Embryonic facial prominence (tissue), 1 donor: ENCODE results near the gene TEN1.

Experiments
- DNase-seq: peaks from one replicate; pipeline ENCODE4 v3.0.0-alpha.2; 2016; ENCODE audit errors: extremely low spot score

The TEN1 gene

DNA sequence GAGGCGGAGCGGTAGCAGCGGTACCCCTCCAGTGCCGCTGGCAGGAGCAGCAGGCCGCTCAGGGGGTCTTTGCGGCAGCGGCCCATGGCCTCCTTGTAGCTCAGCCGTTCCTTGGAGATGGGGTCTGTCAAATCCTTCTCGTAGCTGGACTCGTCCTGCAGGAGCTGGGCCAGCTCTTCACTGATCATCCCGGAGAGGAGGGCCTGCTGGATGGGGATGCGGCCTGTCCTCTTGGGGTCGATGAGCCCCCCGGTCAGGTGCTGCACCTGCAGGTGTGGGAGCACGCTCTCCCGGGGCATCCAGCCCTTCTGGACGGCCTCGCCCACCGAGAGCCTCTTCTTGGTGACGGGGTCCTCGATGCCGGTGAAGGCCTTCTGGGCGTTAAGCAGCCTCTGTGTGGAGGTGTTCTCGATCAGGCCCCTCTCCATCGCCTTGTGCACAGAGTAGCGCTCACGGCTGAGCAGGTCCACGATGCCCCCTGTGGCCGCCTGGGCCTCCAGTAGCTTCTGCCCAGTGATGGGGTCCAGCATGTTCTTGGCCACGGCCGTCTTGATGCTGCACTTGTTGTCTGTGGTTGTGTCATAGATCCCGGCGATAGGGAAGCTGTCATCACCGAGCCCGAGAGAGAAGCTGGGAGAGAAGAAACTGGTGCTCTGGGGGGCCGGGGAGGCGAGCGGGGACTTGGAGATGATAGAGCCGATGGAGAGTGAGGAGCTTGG, 28.2 kb downstream of the TEN1 start:
- DNase-seq: no peak

- no peak for DNase-seq
Observed at GRCh38 chr17:76007850-76008165, 28.8 kb downstream of the TEN1 start.

- DNase-seq: no peak
Observed at GRCh38 chr17:76008208-76008607, 29.2 kb downstream of the TEN1 start.

GRCh38 chr17:76008630-76009425, 29.8 kb downstream of the TEN1 start:
- DNase-seq: no peak

DNA sequence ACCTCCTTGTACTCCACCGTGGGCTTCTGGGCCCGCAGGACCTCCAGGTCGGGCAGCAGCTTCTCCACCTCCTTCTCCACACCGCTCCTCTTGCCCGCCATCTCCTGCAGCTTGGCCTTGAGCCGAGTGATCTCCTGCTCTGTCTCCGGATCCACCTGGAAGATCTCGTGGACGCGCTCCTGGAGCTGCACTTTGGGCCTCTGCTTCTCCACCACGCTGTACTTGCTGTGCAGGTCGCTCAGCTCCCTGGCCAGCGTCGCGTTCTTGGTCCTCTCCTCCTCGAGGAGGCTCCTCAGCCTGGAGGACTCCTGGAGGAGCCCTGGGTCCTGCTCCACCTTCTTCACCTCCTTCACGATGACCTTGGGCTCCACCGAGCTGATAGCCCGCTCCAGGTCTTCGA, 30.4 kb downstream of the TEN1 start:
- DNase-seq: no peak

DNA sequence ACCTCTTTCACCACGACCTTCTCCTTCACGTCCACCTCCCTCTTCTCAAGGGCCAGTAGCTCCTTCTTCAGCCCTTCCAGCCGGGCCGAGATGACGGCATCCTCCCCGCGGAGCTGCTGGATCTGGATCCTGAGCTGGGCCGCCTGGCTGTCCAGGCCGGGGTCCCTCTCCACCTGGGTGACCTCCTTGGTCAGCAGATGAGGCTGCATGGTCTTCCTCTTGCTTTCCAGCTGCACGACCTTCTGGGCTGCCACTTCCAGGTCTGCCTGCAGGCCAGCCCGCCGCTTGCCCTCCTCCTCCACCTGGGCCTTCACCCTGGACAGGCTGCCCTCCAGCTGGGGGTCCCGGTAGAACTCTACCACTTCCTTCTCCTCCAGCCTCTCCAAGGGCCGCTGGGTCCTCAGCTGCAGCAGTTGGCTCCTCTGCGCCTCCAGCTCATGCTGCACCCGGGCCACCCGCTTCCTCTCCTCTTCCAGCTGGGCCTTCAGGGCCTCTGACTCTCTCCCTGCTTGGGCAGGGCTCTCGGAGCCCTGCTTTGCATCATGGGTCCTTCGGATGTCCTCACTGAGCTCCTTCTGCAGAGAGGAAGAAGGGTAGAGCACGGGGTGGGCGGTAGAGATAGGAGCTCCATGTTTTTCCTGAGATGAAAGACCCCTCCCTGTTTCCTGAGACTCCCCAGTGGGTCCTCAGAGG, 31.1 kb downstream of the TEN1 start:
- DNase-seq: no peak

- DNase-seq: no peak
Observed at GRCh38 chr17:76011951-76012350, 32.9 kb downstream of the TEN1 start.

DNA sequence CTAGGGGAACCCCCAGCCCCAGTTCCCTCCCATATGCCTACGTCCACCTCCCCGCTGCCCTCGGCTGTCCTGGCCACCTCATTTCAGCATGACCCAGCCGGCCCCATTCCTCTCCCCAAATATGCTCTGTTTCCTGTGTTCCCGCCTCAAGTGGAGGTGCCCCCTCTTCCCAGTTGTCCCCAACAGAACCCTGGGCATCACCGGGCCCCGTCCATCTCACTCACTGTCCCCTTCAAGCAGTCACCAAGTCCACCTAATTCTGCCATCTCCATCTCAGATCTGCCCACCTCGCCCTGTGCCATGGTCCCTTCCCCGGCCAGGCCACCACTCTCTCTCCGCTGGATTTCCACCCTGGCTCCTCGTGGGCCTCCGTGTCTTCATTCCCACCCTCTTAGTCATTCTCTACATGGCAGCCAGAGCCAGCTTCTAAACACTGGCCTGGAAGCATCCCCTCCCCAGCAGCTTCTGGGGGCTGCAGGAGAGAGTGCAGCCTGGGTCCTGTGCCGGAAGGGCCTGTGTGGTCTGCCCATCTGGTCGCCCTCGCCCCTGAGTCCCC, 34.4 kb downstream of the TEN1 start:
- no peak for DNase-seq

- DNase-seq: peak; percentile 42
Observed at GRCh38 chr17:76014100-76014924, 35.3 kb downstream of the TEN1 start.

DNA sequence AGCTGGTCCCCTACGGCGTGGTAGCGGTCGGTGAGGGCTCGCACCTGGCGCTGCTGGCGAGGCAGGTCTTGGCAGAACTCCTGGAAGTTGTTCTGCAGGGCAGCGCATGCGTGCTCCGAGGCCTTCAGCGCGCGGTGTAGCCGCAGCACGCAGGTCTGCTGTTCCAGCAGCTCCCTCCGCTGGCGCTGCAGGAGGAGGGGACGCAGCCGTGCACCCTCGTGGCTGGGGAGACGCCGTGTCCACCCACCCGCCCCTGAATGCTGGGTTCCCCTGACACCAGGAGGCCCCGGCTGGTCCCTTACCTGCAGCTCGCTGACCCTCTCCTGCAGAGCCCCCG, 35.9 kb downstream of the TEN1 start:
- no peak for DNase-seq

- DNase-seq: no peak
Observed at GRCh38 chr17:76017481-76018339, 38.7 kb downstream of the TEN1 start.

DNA sequence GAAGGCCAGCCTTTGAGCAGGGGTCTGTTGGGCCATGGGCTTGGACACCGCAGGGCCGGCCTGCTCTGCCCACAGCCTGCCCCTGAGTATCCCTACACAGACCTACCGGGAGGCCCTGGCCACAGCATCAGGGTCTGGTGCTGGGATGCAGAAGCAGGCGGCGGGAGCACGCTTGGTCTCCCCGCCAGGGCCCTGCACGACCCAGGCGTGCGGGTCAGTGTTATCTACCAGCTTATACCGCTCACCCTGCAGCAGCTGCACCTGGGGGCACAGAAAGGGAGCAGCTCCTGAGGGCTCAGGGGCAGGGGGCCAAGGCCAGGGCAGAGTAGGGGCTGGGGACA, 39.3 kb downstream of the TEN1 start:
- no peak for DNase-seq

- no peak for DNase-seq
Observed at GRCh38 chr17:76018801-76019200, 39.8 kb downstream of the TEN1 start.

GRCh38 chr17:76019833-76020467, 40.9 kb downstream of the TEN1 start:
- DNase-seq: no peak

GRCh38 chr17:76022285-76022684, 43.2 kb downstream of the TEN1 start:
- no peak for DNase-seq

DNA sequence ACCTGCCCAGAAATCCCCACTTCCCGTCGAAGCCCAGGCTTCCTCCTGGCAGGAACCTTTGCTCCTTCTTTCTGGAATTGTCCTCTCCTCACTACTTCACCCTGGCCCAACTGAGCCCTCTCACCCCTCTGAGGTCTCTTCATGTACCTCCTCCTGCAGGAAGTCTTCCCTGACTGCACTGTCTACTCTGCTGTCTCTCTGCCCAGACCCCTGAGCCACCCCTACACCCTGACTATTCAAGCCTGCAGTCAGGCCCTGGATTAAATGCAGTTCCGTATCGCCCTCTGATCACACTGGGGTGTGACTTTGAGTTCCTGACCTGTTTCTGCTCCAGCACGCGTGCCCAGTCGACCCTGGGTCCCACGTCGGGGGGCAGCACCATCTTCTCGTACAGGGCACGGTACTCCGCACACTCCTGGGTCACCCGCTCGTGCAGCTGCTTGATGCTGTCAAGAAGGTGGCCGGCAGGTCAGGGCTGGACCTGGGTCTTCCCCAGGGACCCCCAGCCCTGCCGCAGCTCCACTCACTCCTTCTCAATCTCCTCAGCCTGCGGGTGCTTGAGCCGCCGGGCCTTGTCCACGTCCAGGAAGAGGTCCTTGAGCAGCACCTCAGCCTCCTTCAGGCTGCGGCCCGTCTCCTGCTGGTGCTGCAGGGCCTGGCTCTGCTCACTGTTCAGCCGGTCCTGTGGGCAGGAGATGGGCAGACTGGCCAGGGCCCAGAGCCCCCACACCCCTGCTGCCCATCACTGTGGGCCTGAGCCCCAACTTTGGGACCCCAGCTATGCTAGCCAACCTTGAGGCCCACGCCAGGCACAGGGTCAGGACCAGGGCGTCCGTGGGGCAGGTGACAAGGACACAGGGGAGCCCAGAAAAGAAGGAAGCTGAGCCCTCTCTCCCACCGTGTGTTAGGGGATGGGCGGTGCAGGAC, 44.2 kb downstream of the TEN1 start:
- DNase-seq: no peak

DNA sequence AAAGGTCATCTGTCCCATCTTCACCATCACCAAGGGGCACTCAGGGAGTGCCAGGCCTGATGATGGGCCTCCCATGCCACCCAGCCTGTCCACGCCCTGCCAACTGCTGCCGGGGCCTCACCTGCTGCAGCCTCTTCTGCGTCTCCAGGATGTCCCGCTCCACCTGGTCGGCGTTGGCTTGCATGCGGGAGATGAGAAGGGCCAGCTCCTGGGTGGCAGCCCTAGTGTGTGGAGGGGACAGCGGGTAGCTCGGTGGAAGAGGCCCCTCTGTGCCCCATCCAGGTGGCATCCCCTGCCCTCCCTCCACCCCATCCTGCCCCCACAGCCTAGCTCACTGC, 44.8 kb downstream of the TEN1 start:
- DNase-seq: no peak

DNA sequence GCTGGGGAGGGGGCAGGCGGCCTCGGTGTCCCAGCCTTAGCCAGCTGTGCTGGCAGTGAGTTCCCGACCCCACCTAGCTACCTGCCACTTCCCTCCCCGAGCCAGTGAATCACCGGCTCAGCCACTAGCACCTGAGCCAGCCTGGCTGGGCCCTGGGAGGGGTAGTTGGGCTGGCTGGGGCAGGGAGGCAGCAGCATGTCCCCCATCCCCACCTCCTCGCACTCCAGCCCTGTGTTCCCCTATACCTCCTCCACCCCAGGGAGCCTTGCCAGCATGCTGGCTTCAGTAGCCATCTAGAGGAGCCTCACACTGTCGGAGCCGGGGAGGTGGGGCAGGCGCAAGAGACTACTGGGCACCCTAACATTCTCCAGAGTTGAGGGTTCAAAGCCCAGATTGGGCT, 45.3 kb downstream of the TEN1 start:
- DNase-seq: no peak

GRCh38 chr17:76025294-76025693, 46.3 kb downstream of the TEN1 start:
- DNase-seq: no peak
